GM18498 (cell line): ENCODE data around the gene GRIFIN.
A peak's percentile ranks its signal among the peaks of the same experiment; 100 is the strongest.

Experiments used
- ATAC-seq: cut with Tn5 transposase; IDR thresholded peaks from one replicate; pipeline ENCODE4 v1.9.1; 2021; ENCODE audit warnings: mild to moderate bottlenecking, moderate library complexity; ENCODE audit not compliant: unreplicated experiment

GRIFIN gene

DNA sequence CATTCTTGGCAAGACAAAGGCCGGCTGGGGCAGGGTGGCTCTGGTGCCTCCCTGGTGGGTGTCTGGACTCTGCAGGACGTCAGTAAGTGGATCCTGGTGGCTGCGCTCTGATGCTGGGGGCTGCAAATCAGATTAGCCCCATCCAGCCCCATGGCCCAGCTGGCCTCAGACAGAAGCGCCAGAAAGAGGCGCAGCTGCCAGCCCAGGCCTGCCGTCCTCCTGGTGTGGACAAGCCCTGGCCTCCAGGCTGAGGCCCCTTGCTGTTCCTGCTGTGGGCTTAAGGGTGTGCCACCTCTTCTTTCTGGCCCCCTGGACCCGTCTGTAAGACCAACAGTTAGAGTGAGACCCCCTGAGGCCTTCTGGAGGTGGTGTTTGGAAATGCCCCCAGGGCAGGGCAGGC lies 37.5 kb upstream of the GRIFIN start:
- ATAC-seq, result no peak

- no peak for ATAC-seq
Observed at GRCh38 chr7:2512713-2513112, 36.5 kb upstream of the GRIFIN start.

DNA sequence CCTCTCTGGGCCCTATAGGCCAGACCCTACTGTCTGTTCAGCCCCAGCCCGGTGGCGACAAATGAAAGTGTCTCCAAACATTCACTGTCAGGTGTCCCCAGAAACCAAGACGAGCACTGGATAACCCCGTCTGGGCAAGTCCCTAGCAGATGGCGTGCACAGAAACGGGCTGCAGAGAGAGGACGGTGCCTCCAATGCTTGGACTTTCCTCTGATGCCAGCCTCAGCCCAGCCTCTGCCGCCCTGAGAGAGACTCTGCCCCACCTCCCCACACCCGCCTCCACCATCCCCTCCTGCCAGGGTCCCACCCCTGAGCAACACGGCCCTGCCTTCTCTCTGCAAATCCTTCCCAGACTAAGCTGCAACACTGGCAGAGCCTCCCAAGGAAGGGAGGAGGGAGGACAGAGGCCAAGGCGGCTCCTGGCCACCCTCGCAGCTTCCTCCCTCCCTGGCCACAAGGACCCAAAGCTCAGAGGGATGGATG lies 36.0 kb upstream of the GRIFIN start:
- no peak for ATAC-seq

DNA sequence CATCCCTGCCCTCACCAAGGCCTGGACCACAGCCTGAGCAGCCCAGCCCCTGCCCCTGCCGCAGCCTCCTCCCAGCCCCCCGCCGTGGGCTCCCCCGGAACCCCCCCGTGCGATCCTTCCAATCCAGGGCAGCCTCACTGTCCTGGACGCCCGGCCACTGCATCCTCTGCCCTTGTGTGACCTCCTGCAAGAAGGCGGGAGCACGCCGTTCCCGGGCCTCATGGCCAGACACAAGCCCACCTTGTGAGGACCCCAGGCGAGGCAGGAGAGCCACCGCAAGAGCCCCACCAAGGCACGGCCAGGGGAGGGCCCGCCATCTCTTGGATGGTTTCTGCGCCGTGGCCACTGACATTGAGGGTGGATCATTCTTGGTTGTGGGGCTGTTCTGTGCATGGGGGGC lies 35.6 kb upstream of the GRIFIN start:
- no peak for ATAC-seq

GRCh38 chr7:2510909-2511768 lies 34.9 kb upstream of the GRIFIN start:
- ATAC-seq, result no peak

- no peak for ATAC-seq
Observed at GRCh38 chr7:2510130-2510776, 34.1 kb upstream of the GRIFIN start.

DNA sequence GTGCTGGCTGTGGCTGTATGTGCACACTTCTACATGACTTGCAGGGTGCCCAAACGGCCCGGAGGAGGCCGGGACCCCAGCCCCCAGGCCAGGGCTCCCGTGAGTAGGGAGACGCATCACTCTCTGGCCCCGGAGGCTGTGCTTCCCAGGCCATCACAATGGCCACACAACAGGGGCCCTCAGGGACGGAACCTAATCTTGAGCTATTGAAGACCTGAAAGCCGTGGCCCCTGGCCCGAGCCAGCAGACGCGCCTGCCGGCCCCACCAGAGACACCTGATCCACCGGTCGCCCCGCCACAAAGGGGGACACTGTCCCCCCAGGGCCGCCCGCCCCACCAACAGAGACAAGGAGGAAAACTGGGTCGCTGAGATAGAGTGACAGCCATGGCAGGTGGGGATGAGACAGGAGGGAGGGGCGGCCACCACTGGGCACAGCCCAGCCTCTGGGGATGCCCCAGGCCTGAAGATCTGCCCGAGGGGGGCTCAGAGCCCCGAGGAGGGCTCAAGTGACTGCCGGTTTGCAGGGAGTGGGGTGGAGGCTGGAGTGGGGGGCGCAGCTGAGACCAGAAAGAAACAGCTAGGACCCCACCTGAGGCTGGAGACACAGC lies 33.2 kb upstream of the GRIFIN start:
- no peak for ATAC-seq

- peak; percentile 49 for ATAC-seq
Observed at GRCh38 chr7:2508327-2509215, 32.4 kb upstream of the GRIFIN start.

- ATAC-seq, result no peak
Observed at GRCh38 chr7:2507917-2508306, 31.7 kb upstream of the GRIFIN start.

DNA sequence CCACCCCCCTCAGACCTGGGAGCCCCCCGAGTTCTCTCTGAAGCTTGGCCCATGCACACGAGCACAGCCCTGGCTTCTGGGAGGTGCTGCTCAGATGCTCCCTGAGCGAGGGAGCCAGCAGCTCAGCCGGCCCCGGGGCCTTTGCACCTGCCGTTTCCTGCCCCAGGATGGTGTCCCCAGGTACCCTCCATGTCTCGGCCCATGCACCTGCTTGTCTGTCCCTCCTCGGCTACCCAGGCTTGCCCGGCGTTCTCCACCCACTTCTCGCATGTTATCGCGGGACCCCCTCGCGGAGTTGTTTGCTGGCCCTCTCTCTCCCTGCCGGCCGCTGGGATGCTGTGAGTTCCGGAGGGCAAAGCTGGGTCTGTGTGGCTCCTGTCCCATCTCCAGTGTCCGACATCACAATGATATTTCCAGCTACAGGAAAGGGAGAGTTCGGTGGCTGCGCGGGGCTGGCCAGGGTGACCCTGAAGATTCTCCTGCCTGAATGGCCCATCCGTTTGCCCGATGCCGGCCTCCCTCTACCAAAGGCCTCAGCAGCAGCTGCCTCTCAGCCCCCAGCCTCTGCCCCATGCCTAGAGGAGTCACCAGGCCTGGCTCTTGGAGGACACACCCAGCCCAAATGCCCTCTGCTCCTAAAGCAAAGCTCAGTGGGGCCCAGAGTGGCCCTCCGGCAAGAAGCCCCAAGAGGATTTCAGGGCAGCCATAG lies 31.2 kb upstream of the GRIFIN start:
- no peak for ATAC-seq

DNA sequence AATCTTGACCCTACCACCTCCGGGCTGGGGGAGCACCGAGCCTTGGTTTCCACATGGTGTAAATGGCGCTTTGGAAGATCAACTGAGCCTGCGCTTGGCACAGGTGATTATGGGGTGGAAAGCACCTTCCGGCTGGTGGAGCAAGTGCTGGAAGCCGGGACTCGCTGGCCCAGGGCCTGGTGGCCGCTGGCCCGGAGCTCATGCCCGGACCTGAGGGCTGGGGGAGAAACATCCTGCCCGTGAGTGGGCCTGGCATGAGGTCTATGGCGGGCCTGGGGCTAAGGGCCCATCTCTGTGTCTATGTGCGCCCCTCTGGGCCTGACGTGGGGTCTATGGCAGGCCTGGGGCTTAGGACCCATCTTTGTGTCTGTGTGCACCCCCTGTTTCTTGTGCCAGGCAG lies 29.2 kb upstream of the GRIFIN start:
- ATAC-seq, result no peak

- no peak for ATAC-seq
Observed at GRCh38 chr7:2504889-2505375, 28.7 kb upstream of the GRIFIN start.

- no peak for ATAC-seq
Observed at GRCh38 chr7:2504128-2504888, 28.1 kb upstream of the GRIFIN start.

- no peak for ATAC-seq
Observed at GRCh38 chr7:2503056-2503941, 27.1 kb upstream of the GRIFIN start.

DNA sequence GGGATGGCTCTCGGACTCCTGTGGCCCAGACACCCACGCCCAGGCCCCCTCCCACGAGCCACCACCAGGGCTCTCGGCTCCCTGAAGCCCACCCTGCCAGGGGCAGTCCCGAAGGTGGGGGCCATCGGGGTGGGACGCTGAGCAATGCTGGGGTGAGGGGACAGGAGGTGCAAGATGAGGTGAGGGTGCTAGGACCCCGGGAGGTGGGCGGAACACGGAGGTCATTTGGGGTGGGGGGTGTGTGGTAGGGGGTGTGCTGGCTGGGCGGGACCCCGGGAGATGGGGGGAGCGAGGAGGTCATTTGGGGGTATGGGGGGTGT lies 26.4 kb upstream of the GRIFIN start:
- no peak for ATAC-seq

DNA sequence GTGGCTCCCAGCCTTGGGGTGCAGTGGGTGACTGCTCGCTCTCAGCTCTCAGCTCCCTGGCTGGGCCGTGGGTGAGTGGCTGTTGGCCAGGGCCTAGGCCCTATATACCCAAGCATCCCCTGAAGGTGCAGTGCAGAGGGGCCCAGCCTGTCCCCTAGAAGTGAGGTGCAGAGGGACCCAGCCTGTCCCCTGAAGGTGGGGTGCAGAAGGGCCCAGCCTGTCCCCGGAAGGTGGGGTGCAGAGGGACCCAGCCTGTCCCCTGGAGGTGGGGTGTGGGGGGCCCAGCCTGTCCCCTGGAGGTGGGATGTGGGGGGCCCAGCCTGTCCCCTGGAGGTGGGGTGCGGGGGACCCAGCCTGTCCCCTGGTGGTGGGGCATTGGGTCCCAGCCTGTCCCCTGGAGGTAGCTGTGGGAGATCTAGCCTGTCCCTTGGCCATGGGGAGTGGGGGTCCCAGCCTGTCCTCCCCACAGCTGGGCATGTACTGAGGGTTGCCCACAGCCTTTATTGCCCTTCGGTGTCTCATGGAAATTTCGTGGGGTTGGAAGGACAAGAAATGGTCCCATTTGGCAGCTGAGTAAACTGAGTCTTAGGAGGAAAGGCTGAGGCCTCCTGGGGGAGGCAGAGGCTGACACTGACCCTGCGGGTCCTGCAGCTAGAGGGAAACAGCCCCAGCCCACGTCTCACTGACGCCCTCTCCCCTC lies 25.9 kb upstream of the GRIFIN start:
- ATAC-seq, result no peak

DNA sequence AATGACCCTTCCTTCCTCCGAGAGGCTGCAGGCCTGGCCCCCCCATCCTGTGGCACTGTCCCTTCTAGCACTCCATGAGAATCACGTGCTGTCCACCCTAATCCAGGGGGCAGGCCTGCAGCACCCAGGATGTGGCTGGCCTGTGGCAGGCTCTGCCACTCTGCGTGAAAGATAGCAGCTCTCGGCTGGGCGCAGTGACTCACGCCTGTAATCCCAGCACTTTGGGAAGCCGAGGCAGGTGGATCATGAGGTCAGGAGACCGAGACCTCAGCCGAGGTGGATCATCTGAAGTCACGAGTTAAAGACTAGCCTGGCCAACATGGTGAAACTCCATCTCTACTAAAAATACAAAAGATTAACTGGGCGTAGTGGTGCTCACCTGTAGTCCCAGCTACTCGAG lies 24.5 kb upstream of the GRIFIN start:
- no peak for ATAC-seq
